ENCODE data around the gene MAB21L3. TPM values are rescaled to one million over a fixed set of nuclear protein-coding genes. Genes with fewer than 3 reads are reported as not detected.

The MAB21L3 gene
- total RNA-seq, 1 donor from 2014 or later = 0.20 TPM

GRCh38 chr1:116152950-116153691 lies 41.9 kb downstream of the MAB21L3 start:
- Mint-ChIP-seq H3K27ac (ENCODE audit: unreplicated experiment) (no peak overlapping the region), H3K4me1 (ENCODE audit: low read depth) (peaks cover 2% of the 10 kb centered on the region), H3K9me3 (ENCODE audit: low read depth) (peaks cover 8% of the 10 kb centered on the region), H3K27me3 (ENCODE audit: low read depth) (peaks cover 2% of the 10 kb centered on the region), H3K36me3 (ENCODE audit: low read depth) (peaks cover 1% of the 10 kb centered on the region), H3K4me3 (ENCODE audit: unreplicated experiment) (no peak overlapping the region)
- TF ChIP-seq CTCF (IDR thresholded peaks at IDR 0.05) = no peak
- no peak for DNase-seq (ENCODE audit: low spot score)

GRCh38 chr1:116153692-116154031 lies 42.5 kb downstream of the MAB21L3 start:
- peaks cover 11% of the 10 kb centered on the region for H3K9me3 Mint-ChIP-seq (ENCODE audit: low read depth)
- peaks cover 1% of the 10 kb centered on the region for H3K36me3 Mint-ChIP-seq (ENCODE audit: low read depth)
- no peak overlapping the region for H3K27ac Mint-ChIP-seq (ENCODE audit: unreplicated experiment)
- no peak overlapping the region for H3K4me3 Mint-ChIP-seq (ENCODE audit: unreplicated experiment)
- no peak for DNase-seq (ENCODE audit: low spot score)
- peaks cover 2% of the 10 kb centered on the region for H3K27me3 Mint-ChIP-seq (ENCODE audit: low read depth)
- peaks cover 2% of the 10 kb centered on the region for H3K4me1 Mint-ChIP-seq (ENCODE audit: low read depth)
- TF ChIP-seq CTCF (IDR thresholded peaks at IDR 0.05) = no peak

GRCh38 chr1:116154536-116154935 lies 43.3 kb downstream of the MAB21L3 start:
- TF ChIP-seq CTCF (IDR thresholded peaks at IDR 0.05) = no peak
- Mint-ChIP-seq H3K4me3 (ENCODE audit: unreplicated experiment) (no peak overlapping the region), H3K27ac (ENCODE audit: unreplicated experiment) (no peak overlapping the region), H3K36me3 (ENCODE audit: low read depth) (peaks cover 1% of the 10 kb centered on the region), H3K27me3 (ENCODE audit: low read depth) (peaks cover 2% of the 10 kb centered on the region), H3K4me1 (ENCODE audit: low read depth) (peaks cover 2% of the 10 kb centered on the region), H3K9me3 (ENCODE audit: low read depth) (peaks cover 11% of the 10 kb centered on the region)
- no peak for DNase-seq (ENCODE audit: low spot score)

GRCh38 chr1:116157096-116157495 lies 45.9 kb downstream of the MAB21L3 start:
- no peak overlapping the region for H3K4me3 Mint-ChIP-seq (ENCODE audit: unreplicated experiment)
- H3K36me3 Mint-ChIP-seq (ENCODE audit: low read depth) = peaks cover 1% of the 10 kb centered on the region
- no peaks in the 10 kb centered on the region for H3K4me1 Mint-ChIP-seq (ENCODE audit: low read depth)
- TF ChIP-seq CTCF (IDR thresholded peaks at IDR 0.05) = no peak
- no peak for DNase-seq (ENCODE audit: low spot score)
- no peak overlapping the region for H3K27ac Mint-ChIP-seq (ENCODE audit: unreplicated experiment)
- peaks cover 16% of the 10 kb centered on the region for H3K9me3 Mint-ChIP-seq (ENCODE audit: low read depth)
- H3K27me3 Mint-ChIP-seq (ENCODE audit: low read depth) = peaks cover 2% of the 10 kb centered on the region

- no peak for DNase-seq (ENCODE audit: low spot score)
- no peaks in the 10 kb centered on the region for H3K4me1 Mint-ChIP-seq (ENCODE audit: low read depth)
Measured at GRCh38 chr1:116159177-116159576, 48.0 kb downstream of the MAB21L3 start.

More at GRCh38 chr1:116159177-116159576, 48.0 kb downstream of the MAB21L3 start:
- no peak for TF ChIP-seq CTCF (IDR thresholded peaks at IDR 0.05)
- peaks cover 1% of the 10 kb centered on the region for H3K36me3 Mint-ChIP-seq (ENCODE audit: low read depth)
- H3K9me3 Mint-ChIP-seq (ENCODE audit: low read depth) = peaks cover 16% of the 10 kb centered on the region
- no peak overlapping the region for H3K27ac Mint-ChIP-seq (ENCODE audit: unreplicated experiment)
- peaks cover 2% of the 10 kb centered on the region for H3K27me3 Mint-ChIP-seq (ENCODE audit: low read depth)
- H3K4me3 Mint-ChIP-seq (ENCODE audit: unreplicated experiment) = no peak overlapping the region
